SK-N-SH treated with all-trans-retinoic acid at 6 μM for 48 hours (cell line): ENCODE data around the gene VASH1.
A peak's percentile ranks its signal among the peaks of the same experiment; 100 is the strongest.

Experiments used
- ATAC-seq: fragments of 200-7000 bp; cut with Tn5 transposase; 3 replicates; pipeline ENCODE4 v1.9.1; 2020; ENCODE audit warnings: mild to moderate bottlenecking, moderate library complexity
- ARNTL ChIP-seq: fragments of 450-650 bp; formaldehyde crosslinking; IDR thresholded peaks from 2 replicates; pipeline ENCODE4 v1.5.0; 2020; ENCODE audit warnings: low read depth, mild to moderate bottlenecking, moderate library complexity, borderline replicate concordance
- BACH2 ChIP-seq: fragments of 250-450 bp; sonication (Bioruptor Pico); IDR thresholded peaks from 2 replicates; pipeline ENCODE4 v1.9.0; 2021; ENCODE audit warnings: mild to moderate bottlenecking, borderline replicate concordance
- CSDC2 ChIP-seq: fragments of 250-450 bp; sonication (Bioruptor Pico); IDR thresholded peaks from 2 replicates; pipeline ENCODE4 v1.5.0; 2020; ENCODE audit warnings: mild to moderate bottlenecking, moderate library complexity
- CSRNP3 ChIP-seq: fragments of 250-450 bp; sonication (Bioruptor Pico); IDR thresholded peaks from 2 replicates; pipeline ENCODE4 v1.5.1; 2021; ENCODE audit warnings: mild to moderate bottlenecking, moderate library complexity
- ESRRG ChIP-seq: fragments of 250-450 bp; sonication (Bioruptor Pico); IDR thresholded peaks from 2 replicates; pipeline ENCODE4 v1.6.1; 2021; ENCODE audit warnings: mild to moderate bottlenecking
- GLIS3 ChIP-seq: fragments of 250-450 bp; sonication (Bioruptor Pico); IDR thresholded peaks from 2 replicates; pipeline ENCODE4 v1.5.0; 2020; ENCODE audit warnings: mild to moderate bottlenecking, moderate library complexity
- ISL1 ChIP-seq: fragments of 250-450 bp; sonication (Bioruptor Pico); IDR thresholded peaks from 2 replicates; pipeline ENCODE4 v2.1.2; 2022; ENCODE audit warnings: mild to moderate bottlenecking, moderate library complexity
- OSR1 ChIP-seq: fragments of 250-450 bp; sonication (Bioruptor Pico); IDR thresholded peaks from 2 replicates; pipeline ENCODE4 v1.8.0; 2022; ENCODE audit warnings: moderate library complexity, mild to moderate bottlenecking, inconsistent platforms
- RARB ChIP-seq: fragments of 250-450 bp; sonication (Bioruptor Pico); IDR thresholded peaks from 2 replicates; pipeline ENCODE4 v1.8.0; 2021; ENCODE audit warnings: mild to moderate bottlenecking, moderate library complexity
- TOX ChIP-seq: fragments of 250-450 bp; sonication (Bioruptor Pico); IDR thresholded peaks from 2 replicates; pipeline ENCODE4 v1.8.0; 2021; ENCODE audit warnings: mild to moderate bottlenecking, moderate library complexity, borderline replicate concordance
- TSHZ2 ChIP-seq: fragments of 250-450 bp; sonication (Bioruptor Pico); IDR thresholded peaks from 2 replicates; pipeline ENCODE4 v1.5.0; 2020; ENCODE audit warnings: mild to moderate bottlenecking, moderate library complexity
- ZC3H10 ChIP-seq: fragments of 250-450 bp; sonication (Bioruptor Pico); IDR thresholded peaks from 2 replicates; pipeline ENCODE4 v1.5.1; 2021; ENCODE audit warnings: mild to moderate bottlenecking, moderate library complexity
- ZFP30 ChIP-seq: fragments of 450-650 bp; formaldehyde crosslinking; IDR thresholded peaks from 2 replicates; pipeline ENCODE4 v1.5.0; 2022; ENCODE audit warnings: mild to moderate bottlenecking, moderate library complexity
- ZNF565 ChIP-seq: fragments of 450-650 bp; formaldehyde crosslinking; conservative IDR thresholded peaks from 2 replicates; pipeline ENCODE4 v1.5.0; 2020; ENCODE audit warnings: low read depth, mild to moderate bottlenecking, moderate library complexity
- ZNF70 ChIP-seq: fragments of 450-650 bp; formaldehyde crosslinking; IDR thresholded peaks from 2 replicates; pipeline ENCODE4 v1.5.0; 2020; ENCODE audit warnings: mild to moderate bottlenecking, moderate library complexity
- ZNF8 ChIP-seq: fragments of 450-650 bp; formaldehyde crosslinking; IDR thresholded peaks from 2 replicates; pipeline ENCODE4 v1.5.0; 2020; ENCODE audit warnings: mild to moderate bottlenecking, moderate library complexity
- TF ChIP-seq, protein P1 (sequence below): fragments of 250-450 bp; sonication (Bioruptor Pico); IDR thresholded peaks from 2 replicates; pipeline ENCODE4 v1.8.0; 2020; ENCODE audit warnings: mild to moderate bottlenecking, moderate library complexity, borderline replicate concordance

VASH1 gene

DNA sequence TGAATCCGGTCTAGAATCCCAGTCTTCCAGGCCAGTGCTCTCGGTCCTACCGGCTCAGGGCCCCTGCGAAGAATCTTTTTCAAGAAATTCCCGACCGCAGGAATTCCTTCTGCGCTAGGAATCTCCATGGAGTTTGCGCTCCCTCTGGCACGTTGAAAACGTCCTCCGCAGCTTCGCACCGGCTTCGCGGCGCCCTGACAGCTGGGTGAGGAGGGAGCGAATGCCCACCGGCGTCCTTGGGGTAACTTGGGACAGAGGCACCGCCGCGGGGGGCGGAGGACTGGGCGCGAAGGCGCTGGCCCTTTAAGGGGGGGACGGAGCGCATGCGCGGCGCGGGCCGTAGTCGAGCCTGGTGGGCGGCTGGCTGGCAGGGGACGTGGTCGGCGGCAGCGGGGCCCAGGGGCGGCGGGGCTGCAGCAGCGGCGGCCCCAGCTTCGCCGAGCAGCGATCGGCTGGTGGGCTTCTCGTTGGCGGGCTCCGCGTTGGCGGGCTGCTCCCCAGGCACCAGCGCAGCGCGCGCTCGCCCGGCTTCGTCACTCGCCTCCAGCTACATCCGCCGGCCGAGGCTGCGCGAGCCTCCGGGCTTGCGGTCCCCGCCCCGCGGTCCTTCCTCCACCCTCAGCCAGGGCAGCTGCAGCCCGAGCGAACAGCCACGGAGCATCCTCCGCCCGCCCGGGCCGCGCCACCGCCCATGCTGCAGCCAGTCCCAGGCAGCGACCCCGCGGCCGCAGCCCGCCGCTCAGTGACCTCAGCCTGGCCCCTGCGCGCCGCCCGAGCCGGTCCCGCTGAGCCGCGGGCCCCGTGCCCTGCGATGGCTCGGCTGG lies at the start of gene VASH1:
Gene VASH1, plus strand, starts transcription at position 333 of the 824 bp plus-strand sequence. CDS start 1,354 bp downstream, outside the sequence.
- TF ChIP-seq CSRNP3, result no peak
- peak; percentile 91 for ATAC-seq

DNA sequence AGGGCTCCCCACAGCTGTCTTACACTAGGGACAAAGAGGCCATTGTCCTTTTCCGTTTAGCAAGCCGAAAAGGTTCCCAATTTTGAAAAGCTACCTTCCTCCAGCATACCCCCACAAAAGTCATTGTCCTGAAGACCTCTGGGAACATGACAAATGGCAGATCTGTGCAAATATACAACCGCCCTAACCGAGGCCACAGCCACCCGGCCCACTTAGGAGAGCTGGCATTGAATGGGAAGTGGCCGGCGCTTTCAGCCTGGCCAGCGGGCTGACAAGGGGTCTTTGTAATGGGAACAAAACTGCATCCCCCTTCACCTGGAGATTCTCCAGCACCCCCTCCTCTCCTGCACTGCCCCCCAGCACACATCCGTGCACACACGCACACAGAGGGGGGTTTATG lies 48.1 kb upstream of the VASH1 start:
- ATAC-seq, result no peak
- TF ChIP-seq CSRNP3 (no peak), ZNF70 (no peak), RARB (CRISPR knock-in tag) (no peak), TSHZ2 (CRISPR knock-in tag) (no peak), OSR1 (no peak), TOX (CRISPR knock-in tag) (no peak), ISL1 (no peak)

DNA sequence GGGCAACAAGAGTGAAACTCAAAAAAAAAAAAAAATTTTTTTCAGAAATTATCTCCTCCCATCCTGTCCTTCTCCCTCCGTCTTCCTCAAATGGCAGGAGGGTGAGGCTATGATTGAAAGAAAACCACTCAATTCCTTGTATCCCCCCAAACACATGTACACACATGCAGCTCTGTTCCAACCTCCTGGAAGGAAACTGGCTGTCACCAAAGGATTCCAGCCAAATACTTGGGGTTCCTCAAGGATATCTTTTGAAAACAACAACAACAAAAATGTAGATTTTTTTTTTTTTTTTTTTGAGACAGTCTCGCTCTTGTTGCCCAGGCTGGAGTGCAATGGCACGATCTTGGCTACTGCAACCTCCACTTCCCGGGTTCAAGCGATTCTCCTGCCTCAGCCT lies 46.8 kb upstream of the VASH1 start:
- no peak for ATAC-seq
- TF ChIP-seq TSHZ2 (CRISPR knock-in tag), result no peak
- TF ChIP-seq ARNTL (CRISPR knock-in tag), result no peak
- TF ChIP-seq TOX (CRISPR knock-in tag), result no peak
- no peak for TF ChIP-seq CSRNP3
- TF ChIP-seq ISL1, result no peak
- no peak for TF ChIP-seq OSR1
- no peak for TF ChIP-seq ZC3H10 (CRISPR knock-in tag)
- TF ChIP-seq ZNF70, result no peak
- TF ChIP-seq GLIS3 (CRISPR knock-in tag), result no peak
- TF ChIP-seq CSDC2 (CRISPR knock-in tag), result no peak
- TF ChIP-seq RARB (CRISPR knock-in tag), result no peak
- TF ChIP-seq ZNF565 (CRISPR knock-in tag), result no peak

GRCh38 chr14:76715101-76715500 lies 46.2 kb upstream of the VASH1 start:
- ATAC-seq, result no peak
- TF ChIP-seq ZNF565 (CRISPR knock-in tag), result no peak
- TF ChIP-seq ISL1, result no peak
- TF ChIP-seq ARNTL (CRISPR knock-in tag), result no peak
- no peak for TF ChIP-seq BACH2 (CRISPR knock-in tag)
- no peak for TF ChIP-seq ESRRG (CRISPR knock-in tag)
- no peak for TF ChIP-seq TOX (CRISPR knock-in tag)
- TF ChIP-seq RARB (CRISPR knock-in tag), result no peak
- TF ChIP-seq ZFP30, result no peak
- TF ChIP-seq CSRNP3, result no peak
- no peak for TF ChIP-seq ZNF8
- TF ChIP-seq, protein P1, sequence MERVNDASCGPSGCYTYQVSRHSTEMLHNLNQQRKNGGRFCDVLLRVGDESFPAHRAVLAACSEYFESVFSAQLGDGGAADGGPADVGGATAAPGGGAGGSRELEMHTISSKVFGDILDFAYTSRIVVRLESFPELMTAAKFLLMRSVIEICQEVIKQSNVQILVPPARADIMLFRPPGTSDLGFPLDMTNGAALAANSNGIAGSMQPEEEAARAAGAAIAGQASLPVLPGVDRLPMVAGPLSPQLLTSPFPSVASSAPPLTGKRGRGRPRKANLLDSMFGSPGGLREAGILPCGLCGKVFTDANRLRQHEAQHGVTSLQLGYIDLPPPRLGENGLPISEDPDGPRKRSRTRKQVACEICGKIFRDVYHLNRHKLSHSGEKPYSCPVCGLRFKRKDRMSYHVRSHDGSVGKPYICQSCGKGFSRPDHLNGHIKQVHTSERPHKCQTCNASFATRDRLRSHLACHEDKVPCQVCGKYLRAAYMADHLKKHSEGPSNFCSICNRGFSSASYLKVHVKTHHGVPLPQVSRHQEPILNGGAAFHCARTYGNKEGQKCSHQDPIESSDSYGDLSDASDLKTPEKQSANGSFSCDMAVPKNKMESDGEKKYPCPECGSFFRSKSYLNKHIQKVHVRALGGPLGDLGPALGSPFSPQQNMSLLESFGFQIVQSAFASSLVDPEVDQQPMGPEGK, result no peak
- TF ChIP-seq, all 23 proteins: peak for 0
